Nephron progenitor cell (in vitro differentiated cells): ENCODE data around the gene SNCAIP.

Experiments used
- DNase-seq: peaks from one replicate; pipeline ENCODE4 v3.0.0; 2021
- H3K27ac Mint-ChIP-seq: 2 replicates; pipeline ENCODE4 v1.8.0; 2021; ENCODE audit warnings: mild to moderate bottlenecking, moderate library complexity, mixed read lengths
- H3K27me3 Mint-ChIP-seq: 2 replicates; pipeline ENCODE4 v1.8.0; 2021; ENCODE audit warnings: mild to moderate bottlenecking, low read depth, mixed read lengths; ENCODE audit not compliant: poor library complexity
- H3K36me3 Mint-ChIP-seq: 2 replicates; pipeline ENCODE4 v1.8.0; 2021; ENCODE audit warnings: low read depth, mixed read lengths
- H3K4me1 Mint-ChIP-seq: 2 replicates; pipeline ENCODE4 v1.8.0; 2021; ENCODE audit warnings: mixed read lengths
- H3K4me3 Mint-ChIP-seq: 2 replicates; pipeline ENCODE4 v1.8.0; 2021; ENCODE audit warnings: mild to moderate bottlenecking, moderate library complexity, mixed read lengths
- H3K9me3 Mint-ChIP-seq: 2 replicates; pipeline ENCODE4 v1.8.0; 2021; ENCODE audit warnings: mild to moderate bottlenecking, moderate library complexity, mixed read lengths
- CTCF ChIP-seq: fragments of 200-600 bp; sonication (generic); IDR thresholded peaks from 2 replicates; pipeline ENCODE4 v1.5.0; 2021; ENCODE audit warnings: antibody characterized with exemption

Gene SNCAIP

GRCh38 chr5:122471752-122472061, 159.7 kb downstream of the SNCAIP start:
- Mint-ChIP-seq H3K9me3 (no peaks in the 10 kb centered on the region), H3K36me3 (no peaks in the 10 kb centered on the region), H3K4me1 (peaks cover 13% of the 10 kb centered on the region), H3K27me3 (no peaks in the 10 kb centered on the region), H3K27ac (peak overlapping the region; percentile 72), H3K4me3 (no peak overlapping the region)
- no peak for TF ChIP-seq CTCF
- DNase-seq, result no peak

- Mint-ChIP-seq H3K27ac (no peak overlapping the region), H3K9me3 (peaks cover 2% of the 10 kb centered on the region), H3K27me3 (peaks cover 2% of the 10 kb centered on the region), H3K36me3 (no peaks in the 10 kb centered on the region), H3K4me1 (peaks cover 17% of the 10 kb centered on the region), H3K4me3 (no peak overlapping the region)
- DNase-seq, result no peak
- no peak for TF ChIP-seq CTCF
These were observed 161.3 kb downstream of the SNCAIP start for GRCh38 chr5:122473138-122473843.

DNA sequence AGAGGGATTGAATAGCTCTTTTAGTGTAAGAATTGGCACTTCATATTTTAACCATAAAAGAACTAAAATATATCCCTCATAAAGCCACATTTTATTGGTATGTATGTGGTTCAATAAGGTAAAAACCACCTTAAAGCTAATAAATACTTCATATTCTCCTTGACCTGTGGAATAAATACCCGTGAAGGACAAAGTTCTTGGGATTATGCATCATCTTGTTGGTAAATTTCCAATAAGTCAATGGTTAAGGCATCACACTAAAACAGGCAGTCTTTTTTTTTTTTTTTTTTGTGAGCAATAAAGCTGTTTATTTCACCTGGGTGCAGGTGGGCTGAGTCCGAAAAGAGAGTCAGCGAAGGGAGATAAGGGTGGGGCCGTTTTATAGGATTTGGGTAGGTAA, 161.9 kb downstream of the SNCAIP start:
- Mint-ChIP-seq H3K27ac (no peak overlapping the region), H3K4me1 (peaks cover 20% of the 10 kb centered on the region), H3K4me3 (no peak overlapping the region), H3K9me3 (peaks cover 2% of the 10 kb centered on the region), H3K36me3 (no peaks in the 10 kb centered on the region), H3K27me3 (peaks cover 7% of the 10 kb centered on the region)
- TF ChIP-seq CTCF, result no peak
- no peak for DNase-seq

DNA sequence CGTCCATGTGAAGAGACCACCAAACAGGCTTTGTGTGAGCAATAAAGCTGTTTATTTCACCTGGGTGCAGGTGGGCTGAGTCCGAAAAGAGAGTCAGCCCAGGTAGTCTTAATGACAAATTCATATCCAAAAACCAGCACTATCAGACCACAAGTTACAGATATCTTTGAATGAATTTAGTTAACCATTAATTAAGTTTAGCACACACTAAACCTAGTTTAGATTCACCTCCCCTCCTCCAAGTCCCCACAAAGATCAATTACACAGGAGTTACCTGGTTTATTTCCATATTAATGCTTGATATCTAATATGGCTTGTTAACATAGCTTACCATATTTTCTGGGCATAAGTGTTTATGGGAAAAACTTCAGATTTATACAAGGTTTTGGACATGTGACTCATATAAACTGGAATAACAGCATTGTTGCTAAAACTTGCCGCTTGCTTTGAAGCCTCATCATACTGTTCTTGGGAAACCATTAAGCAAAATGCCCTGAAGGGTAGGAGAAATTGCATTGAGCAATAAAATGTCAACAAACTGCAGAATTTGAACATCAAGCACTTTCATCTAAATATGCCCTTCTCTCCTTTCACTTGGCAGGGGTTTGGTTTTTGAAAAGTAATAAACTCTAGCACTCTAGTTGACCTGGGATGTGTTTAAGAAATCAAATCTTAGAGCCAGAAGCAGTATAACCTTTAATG, 166.9 kb downstream of the SNCAIP start:
- Mint-ChIP-seq H3K9me3 (peaks cover 2% of the 10 kb centered on the region), H3K36me3 (no peaks in the 10 kb centered on the region), H3K4me1 (peaks cover 19% of the 10 kb centered on the region), H3K27me3 (peaks cover 7% of the 10 kb centered on the region), H3K27ac (no peak overlapping the region), H3K4me3 (no peak overlapping the region)
- TF ChIP-seq CTCF, result no peak
- DNase-seq, result no peak

DNA sequence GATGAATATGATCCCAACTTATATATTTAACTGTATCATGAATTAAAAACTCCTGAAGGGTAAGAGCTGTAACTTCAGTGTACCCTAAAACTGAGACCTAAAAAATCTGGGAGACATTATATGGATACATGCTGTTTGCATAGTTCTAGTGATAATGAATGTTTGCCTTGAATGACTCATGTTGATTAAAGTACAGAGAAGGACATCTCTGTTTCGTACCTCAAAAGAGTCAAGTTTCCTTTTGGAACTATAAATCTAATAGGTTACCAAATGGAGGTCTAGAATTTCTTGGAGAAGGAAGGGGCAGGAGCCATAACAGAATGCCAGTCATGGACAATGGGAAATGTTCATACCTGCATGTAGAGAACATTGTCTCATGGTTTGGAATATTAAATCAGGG, 168.1 kb downstream of the SNCAIP start:
- Mint-ChIP-seq H3K27me3 (peaks cover 7% of the 10 kb centered on the region), H3K9me3 (peaks cover 14% of the 10 kb centered on the region), H3K4me3 (no peak overlapping the region), H3K27ac (no peak overlapping the region), H3K4me1 (peaks cover 19% of the 10 kb centered on the region), H3K36me3 (no peaks in the 10 kb centered on the region)
- no peak for TF ChIP-seq CTCF
- DNase-seq, result no peak

DNA sequence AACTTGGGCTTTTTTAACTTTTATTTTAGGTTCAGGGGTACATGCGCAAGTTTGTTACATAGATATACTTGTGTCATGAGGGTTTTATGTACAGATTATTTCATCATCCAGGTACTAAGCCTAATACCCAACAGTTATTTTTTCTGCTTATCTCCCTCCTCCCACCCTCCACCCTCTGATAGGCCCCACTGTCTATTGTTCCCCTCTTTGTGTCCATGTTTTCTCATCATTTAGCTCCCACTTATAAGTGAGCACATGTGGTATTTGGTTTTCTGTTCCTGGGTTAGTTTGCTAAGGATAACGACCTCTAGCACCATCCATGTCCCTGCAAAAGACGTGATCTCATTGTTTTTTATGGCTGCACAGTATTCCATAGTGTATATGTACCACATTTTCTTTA, 172.1 kb downstream of the SNCAIP start:
- TF ChIP-seq CTCF, result no peak

More for the DNA sequence above, 172.1 kb downstream of the SNCAIP start:
- DNase-seq, result no peak
- H3K4me1 Mint-ChIP-seq, result peaks cover 10% of the 10 kb centered on the region
- H3K9me3 Mint-ChIP-seq, result peaks cover 20% of the 10 kb centered on the region
- H3K27me3 Mint-ChIP-seq, result no peaks in the 10 kb centered on the region
- no peak overlapping the region for H3K27ac Mint-ChIP-seq
- no peaks in the 10 kb centered on the region for H3K36me3 Mint-ChIP-seq
- no peak overlapping the region for H3K4me3 Mint-ChIP-seq
